M059J (cell line): ENCODE measurements around the gene THAP7. TPM values are rescaled to one million over a fixed set of nuclear protein-coding genes. Genes with fewer than 3 reads are reported as not detected.
"Not testable (repeated sequence)": the region's sequence is repeated elsewhere in the genome, so short reads cannot be mapped to it uniquely, and the experiment has no call there.

Experiments used
- DNase-seq: peaks from one replicate; pipeline ENCODE4 v3.0.0-alpha.2; 2012; ENCODE audit warnings: low read depth
- total RNA-seq: library from RNA; depleted of rRNA; stranded (reverse); fragments of >200 nt; shearing (Covaris generic); gene quantifications from 2 replicates; pipeline ENCODE4 v1.2.3, GENCODE V29; 2014; rRNA removed

THAP7 gene
- total RNA-seq, result 50.2 and 52.6 TPM in 2 replicates

DNA sequence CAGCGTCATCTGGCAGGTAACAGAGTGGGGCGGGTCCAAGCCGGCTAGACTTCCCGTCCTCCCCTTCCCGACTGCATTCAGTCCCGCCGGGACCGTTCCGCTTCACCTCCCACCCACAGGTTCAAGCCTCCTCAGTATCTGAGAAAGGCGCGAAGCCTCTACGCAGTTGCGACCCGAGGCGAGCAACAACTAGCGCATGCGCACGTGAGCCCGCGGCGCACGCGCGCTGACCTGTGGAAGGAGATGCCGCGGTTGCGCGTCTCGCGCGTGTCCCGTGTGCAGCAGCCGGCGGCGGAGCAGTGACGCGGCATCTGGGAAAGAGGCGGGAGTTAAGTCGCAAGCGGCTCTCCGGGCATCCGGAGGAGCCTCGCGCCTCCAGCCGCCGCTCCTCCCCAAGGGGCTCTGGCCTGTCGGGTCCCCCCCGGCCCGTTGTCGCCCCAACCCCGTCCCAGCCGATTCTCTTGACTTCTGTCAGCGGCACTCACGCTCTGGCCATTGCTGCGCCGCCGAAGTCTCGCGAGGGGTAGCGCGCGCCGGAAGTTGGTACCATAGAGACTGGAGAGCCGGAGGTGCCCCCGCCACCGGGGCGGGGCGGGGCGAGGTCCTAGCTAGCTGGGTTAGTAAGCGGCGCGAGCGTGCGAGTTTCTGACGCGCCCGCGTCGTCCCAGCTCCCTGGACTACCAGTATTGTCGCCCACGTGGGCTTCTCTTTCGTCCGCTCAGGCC lies at the start of gene THAP7:
Gene THAP7, minus strand, starts transcription at position 518 of the 725 bp plus-strand sequence. Its CDS starts 207 bp downstream, at position 311.
- DNase-seq, result peak; percentile 92

DNA sequence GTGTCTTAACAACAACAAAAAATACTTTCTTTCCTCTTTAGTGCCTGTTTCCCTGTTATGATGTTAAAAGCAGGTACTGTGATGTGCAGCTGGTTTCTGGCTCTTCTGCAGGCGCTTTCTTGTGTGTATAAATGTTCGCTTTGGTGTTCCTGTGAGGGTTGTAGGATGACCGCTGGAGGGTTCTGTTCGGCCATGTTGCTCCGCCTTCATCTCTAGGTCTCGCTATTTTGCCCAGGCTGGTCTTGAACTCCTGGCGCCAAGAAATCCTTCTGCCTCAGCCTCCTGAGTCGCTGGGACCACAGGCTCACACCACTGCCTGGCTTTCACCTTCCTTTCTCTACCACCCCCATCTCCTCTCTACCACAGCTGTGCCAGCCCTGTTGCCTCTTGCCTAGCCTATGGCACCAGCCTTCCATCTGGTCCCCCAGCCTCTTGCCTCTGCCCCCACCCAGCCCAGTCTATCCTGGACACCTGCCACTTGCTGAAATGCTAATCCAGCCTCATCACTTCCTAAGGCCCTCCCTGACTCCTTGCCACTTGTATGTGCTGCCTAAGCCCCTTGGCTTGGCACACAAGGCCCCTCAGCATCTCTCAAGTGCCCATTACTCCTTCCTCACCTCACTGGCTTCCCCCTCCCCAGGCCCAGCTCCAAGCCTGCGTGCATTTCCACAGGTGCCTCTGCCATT lies 49.4 kb upstream of the THAP7 start:
- DNase-seq, result no peak

DNA sequence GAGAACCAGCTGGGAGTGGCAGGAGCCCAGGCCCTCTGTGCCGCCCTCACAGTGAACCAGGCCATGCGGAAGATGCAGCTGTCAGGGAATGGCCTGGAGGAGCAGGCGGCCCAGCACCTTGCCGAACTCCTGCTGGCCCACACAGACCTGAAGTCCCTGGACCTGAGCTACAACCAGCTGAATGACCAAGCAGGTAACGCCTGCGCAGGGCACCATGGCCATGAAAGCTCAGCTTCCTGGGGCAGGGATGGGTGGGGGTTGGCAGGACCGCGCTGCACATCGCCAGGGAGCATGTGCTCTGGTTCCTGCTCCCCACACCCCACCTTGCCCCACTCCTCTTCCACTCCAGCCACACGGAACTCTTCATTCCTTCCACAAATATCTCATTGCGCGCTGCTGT lies 47.0 kb upstream of the THAP7 start:
- not testable (repeated sequence) for DNase-seq

DNA sequence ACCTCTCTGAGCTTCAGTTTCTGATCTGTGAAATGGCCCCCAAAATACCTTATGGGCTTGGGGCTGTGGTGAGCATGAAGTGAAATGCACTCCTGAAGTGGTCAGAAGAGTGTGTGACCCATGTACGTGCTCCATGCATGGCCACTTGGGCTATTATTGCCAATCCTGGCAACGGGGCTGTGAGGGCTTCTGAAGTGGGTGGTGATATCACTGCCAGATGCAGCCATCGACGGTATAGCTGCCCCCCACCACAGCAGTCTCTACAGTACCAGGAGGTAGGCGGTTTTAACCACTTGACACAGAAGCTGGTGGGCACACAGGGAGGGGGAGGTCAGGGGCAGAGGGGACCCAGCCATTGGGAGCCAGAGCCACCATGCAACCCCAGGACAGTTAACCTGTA lies 46.5 kb upstream of the THAP7 start:
- not testable (repeated sequence) for DNase-seq

DNA sequence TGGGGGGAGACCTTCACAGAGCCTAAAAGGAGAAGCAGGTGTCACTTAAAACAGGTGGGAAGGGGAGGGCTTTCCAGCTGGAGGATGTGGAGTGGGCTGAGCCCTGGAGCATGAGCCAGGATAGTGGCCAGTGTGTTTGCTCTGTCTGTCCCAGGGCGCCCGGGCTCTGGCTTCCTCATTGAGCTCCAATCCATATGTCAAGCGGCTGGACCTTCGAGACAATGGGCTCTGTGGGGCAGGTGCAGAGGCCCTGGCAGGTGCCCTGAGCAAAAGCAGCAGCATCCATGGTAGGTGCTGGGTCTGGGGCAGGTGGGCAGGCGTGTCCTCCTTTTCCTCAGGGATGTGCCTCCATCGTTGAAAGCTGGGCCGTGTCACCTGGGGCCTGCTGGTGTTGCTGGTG lies 45.8 kb upstream of the THAP7 start:
- DNase-seq, result no peak

DNA sequence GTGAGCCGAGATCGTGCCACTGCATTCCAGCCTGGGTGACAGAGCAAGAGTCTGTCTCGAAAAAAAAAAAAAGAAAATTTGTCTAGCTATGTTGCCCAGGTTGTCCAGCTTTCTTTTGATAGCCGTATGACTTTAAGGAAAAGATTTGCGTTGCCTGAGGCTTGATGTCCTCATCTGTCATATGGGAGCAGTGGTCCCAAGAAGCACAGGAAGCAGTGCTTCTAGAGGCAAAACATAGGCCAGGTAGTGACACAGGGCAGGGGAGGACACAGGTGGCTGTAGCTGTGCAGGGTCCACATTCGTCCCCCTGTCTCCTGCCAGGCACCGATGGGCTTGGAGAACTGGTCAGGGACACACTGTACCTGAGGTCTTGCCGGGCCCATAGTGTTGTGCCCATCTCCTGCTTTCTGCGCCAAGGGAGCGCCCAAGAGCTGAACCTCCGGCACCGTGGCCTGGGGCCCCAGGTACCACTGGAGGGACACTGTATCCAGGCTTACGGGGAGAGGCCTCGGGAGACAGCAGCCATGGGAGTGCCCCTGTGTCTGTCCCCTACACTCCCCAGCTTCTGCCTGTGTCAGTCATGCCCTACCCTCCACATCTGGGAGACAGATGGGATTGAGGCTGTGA lies 45.2 kb upstream of the THAP7 start:
- DNase-seq, result no peak

DNA sequence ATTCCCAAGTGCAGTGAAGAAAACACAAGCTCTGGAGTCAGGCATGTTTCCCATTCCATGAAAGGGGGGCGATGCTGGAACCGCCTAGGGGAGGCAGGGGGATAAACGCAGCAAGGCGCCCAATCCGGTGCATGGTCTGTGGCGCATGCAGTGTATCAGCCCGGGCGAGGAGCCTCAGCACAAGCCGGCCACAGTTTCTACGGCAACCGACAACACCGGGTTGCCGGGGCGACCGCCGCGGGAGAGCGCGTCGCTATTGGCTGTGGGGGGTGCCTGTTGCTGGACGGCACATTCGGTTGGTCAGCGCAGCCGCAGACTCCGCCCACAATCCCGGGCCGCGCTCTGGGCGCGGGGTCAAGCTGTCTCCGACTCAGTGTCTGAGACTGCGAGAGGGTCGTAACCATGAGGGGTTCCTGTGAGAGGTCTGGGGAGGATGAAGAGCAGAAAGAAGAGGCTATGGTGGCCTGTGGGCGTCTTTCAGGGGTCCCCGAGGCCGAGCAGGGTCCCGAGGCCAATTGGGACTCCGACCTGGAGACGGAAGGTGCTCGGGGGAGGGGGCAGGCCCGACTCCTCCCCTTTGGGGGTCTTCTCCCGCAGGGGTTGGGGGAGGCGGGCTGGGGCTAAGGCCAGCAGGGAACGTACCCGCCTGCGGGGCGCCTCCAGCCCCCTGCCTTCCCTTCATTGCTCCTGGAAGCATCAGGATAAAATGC lies 43.8 kb upstream of the THAP7 start, which contains the start of gene LRRC74B:
Gene LRRC74B, plus strand, starts transcription at position 362 of the 710 bp plus-strand sequence. Its CDS starts 41 bp downstream, at position 403.
- DNase-seq, result peak; percentile 91

GRCh38 chr22:21044931-21045584 lies 43.1 kb upstream of the THAP7 start:
- DNase-seq, result peak; percentile 80

DNA sequence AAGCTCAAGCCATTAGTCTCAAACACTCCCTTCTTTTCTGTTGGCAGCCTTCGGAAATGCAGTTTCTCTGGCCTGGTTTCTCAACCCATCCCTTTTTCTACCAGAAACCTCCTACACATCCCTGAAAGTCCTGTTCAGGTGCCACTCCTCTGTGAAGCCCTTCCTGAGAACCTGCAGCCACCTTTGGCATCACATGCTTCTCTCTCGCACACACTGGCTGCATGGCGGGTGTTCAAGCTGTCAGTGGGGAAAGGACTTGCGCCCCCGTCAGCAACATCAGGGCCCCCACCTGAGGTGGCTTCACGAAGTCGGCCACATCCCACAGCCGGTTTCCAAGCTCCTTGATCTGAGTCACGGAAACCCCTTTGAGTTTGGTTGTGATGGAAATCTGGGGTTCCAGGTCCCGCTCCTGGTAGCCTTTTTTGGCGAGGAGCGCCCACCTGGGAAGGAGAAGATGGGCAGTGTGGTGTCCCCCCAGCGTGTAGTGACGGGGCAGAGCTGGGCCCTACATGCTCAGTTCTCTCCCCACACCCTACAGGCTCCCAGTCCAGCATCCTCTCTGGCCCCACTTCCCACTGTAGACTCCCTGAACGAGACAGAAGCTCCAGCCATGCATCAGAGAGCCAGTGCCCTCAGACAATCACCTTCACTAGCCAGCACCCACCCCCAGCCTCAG lies 42.1 kb upstream of the THAP7 start:
- no peak for DNase-seq

DNA sequence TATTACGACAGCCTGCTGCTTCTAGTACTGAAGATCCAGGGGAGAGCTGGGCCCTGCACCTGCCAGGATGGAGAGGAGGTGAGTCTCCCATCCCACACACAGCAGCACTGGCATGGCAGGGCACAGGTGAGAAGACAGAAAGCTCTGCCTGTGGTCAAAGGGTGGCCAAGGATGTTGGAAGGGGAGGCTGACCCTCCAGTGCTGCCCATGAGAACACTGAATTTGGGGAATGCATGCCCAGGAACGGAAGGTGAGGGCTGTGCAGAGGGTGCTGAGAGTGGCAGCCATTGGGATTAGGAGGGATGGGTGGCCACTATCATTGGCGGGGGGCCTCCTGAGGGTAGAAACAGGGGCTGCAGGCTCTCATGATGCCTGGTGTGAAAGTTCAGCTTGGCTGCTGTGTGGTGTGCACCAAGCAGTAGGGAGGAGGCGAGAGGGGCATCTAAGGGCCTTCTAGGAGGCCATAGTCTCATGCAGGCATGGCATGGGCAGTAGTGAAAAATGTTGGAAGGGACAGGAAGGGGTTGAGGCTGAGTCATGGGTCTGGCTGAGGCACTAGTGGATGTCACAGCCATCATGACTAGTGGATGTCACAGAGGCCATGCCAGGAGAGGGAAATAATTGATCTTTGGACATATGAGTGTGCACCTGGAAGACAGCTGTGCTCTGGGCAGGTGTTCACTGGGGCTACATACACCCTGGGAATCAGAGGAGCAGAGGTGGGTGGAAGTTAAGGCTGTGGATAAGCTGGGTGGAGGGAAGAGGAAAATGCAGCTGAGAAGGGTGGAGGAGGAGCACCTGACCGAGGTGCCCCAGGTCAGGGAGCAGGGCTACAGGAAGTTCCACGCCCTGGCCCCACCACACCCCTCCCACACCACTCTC lies 41.3 kb upstream of the THAP7 start:
- DNase-seq, result peak; percentile 60

- DNase-seq, result peak; percentile 76
Measured at GRCh38 chr22:21041937-21042336, 40.0 kb upstream of the THAP7 start.

- not testable (repeated sequence) for DNase-seq
Measured at GRCh38 chr22:21039158-21039557, 37.2 kb upstream of the THAP7 start.

DNA sequence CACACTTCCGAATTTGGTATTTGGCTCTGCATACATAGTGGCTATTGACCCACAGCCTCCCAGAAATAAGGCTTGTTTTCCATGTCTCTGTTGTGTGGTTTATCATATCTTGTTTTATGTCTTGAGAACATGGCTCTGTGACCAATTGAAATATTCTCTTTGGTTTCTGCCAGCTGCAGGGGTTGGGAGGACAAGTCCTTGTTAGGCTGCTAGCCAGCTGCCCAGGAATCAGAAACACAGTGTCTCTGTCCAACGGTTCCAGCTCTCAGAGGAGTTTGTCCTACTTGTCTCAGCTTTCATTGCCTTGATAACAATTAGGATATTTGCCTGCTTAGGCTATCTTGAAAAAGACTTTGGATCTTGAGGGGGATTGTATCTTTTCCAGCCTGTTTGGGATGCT lies 36.5 kb upstream of the THAP7 start:
- DNase-seq, result peak; percentile 56

DNA sequence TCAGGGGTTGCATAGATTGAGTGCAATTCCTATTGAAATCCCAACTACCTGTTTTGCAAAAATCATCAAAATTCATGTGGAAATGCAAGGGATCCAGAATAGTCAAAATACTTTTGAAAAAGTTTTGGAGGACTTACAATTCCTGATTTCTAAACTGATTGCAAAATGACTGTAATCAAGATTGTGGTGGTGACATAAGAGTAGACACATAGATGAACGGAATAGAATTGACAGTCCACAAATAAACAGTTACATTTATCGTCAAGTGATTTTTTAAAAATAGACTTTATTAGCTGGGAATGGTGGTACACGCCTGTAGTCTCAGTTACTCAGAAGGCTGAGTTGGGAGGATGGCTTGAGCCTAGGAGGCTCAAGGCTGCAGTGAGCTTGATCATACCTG lies 33.1 kb upstream of the THAP7 start:
- DNase-seq, result no peak

DNA sequence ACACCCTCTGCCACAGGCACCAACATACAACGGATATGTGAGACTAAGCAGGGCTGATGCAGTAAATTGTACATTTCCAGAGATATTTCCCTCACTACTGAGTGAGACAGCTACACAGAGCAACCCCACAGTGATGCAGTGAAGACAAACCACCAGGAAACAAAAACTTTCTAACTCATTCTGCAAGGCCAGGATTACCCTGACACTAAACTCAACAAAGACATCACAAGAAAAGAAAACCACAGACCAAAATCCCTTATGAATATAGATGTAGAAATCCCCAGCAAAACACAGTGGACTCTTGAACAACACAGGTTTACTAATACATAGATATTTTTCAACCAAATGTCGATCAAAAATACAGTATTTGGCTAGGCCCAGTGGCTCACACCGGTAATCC lies 32.0 kb upstream of the THAP7 start:
- DNase-seq, result no peak

GRCh38 chr22:21032868-21033688 lies 31.2 kb upstream of the THAP7 start:
- DNase-seq, result no peak

DNA sequence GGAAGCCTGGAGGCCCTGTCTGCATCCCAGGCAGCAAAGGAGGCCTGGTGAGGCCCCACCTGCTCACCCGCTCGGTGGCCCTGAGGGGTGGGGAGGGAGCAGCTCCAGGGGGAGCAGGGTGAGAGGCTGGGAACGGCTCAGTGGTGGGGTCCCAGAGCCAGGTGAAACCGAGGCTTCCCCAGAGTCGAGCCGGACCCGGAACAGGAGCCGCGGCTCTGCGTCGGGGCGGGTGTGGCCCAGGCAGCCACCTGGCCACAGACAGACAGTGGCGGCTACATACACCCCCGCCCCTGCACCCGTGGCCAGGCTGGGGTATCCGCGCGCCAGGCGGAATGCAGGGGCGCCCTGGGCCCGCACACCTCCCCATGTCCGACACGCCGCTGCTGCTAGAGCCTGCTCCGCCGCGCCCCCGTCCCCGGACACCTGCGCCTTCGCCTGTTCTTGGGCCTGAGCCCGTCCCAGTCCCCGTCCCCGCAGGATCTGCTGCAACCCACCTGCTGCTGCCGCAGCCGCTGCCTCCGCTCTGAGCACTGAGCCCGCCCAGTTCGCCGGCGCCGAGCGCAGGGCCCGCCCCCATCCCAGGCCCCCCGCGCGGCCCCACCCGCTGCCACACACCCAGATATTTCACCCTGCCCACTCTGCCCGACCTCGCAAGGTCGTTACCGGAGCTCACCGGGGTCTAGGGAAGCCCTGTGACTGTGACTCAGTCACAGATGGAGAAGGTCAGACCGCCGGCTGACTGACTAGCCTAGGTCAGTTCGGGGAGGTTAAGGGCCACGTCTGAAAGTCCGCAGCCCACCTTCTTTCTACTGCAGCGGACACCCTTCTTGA lies 30.3 kb upstream of the THAP7 start, which contains the start of gene SLC7A4:
Gene SLC7A4, minus strand, starts transcription at position 525 of the 831 bp plus-strand sequence. CDS start 749 bp downstream, outside the sequence.
- DNase-seq, result no peak

GRCh38 chr22:21031545-21032036 lies 29.7 kb upstream of the THAP7 start:
- DNase-seq, result no peak
